SK-N-SH (cell line): Measurements from ENCODE around the gene ARHGEF12. TPM values are rescaled to one million over a fixed set of nuclear protein-coding genes. Genes with fewer than 3 reads are reported as not detected.

Source experiments
- CTCF ChIA-PET: fragments of 300-600, 350-600 bp; formaldehyde crosslinking; extraction: SDS; loops from one replicate; lab custom pipeline; 2021; lab: Yijun Ruan, JAX
- POLR2A ChIA-PET: fragments of 350-600 bp; sonication (Branson Sonifier 250); formaldehyde crosslinking; extraction: SDS; loops from one replicate; lab custom pipeline; 2020; ENCODE audit warnings: antibody characterized with exemption, inconsistent platforms; lab: Yijun Ruan, JAX
- DNase-seq: peaks from one replicate; pipeline ENCODE4 v3.0.0; 2012
- H2AFZ ChIP-seq: fragments of 200-600 bp; sonication (generic); 2 replicates; pipeline ENCODE4 v1.8.1; 2016; ENCODE audit warnings: antibody characterized with exemption, mild to moderate bottlenecking, low read depth
- H3F3A ChIP-seq: fragments of 200-600 bp; sonication (generic); replicated peaks from 2 replicates; pipeline ENCODE3; 2016; ENCODE audit warnings: antibody characterized with exemption, mild to moderate bottlenecking; ENCODE audit not compliant: insufficient read depth
- H3K27ac ChIP-seq, 2 experiments: fragments of 200-500 bp in 1 of 2; fragments of 200-600 bp in 1 of 2; sonication (Bioruptor generic) in 1 of 2; sonication (generic), shearing (Covaris generic) in 1 of 2; 2 replicates each; pipeline versions ENCODE4 v1.5.1 to v1.6.1; 2014 to 2016; ENCODE audit warnings: low read depth in 2 of 2, inconsistent platforms in 1 of 2, low read length in 1 of 2, mild to moderate bottlenecking in 1 of 2, mixed read lengths in 1 of 2
- H3K27me3 ChIP-seq: fragments of 200-600 bp; sonication (generic), shearing (Covaris generic); 2 replicates; pipeline ENCODE4 v1.6.1; 2016; ENCODE audit warnings: mixed run types; ENCODE audit not compliant: insufficient read depth
- H3K36me3 ChIP-seq, 2 experiments: fragments of 200-500 bp in 1 of 2; fragments of 200-600 bp in 1 of 2; sonication (Bioruptor generic) in 1 of 2; sonication (generic) in 1 of 2; replicated peaks in 1 of 2; 2 replicates each; pipeline versions ENCODE3 to v1.5.1; 2014 to 2016; ENCODE audit warnings: low read length in 1 of 2, mild to moderate bottlenecking in 1 of 2; ENCODE audit not compliant: insufficient read depth in 2 of 2, control insufficient read depth in 1 of 2
- H3K4me1 ChIP-seq, 2 experiments: fragments of 200-500 bp in 1 of 2; fragments of 200-600 bp in 1 of 2; sonication (Bioruptor generic) in 1 of 2; sonication (generic), shearing (Covaris generic) in 1 of 2; 2 replicates each; pipeline versions ENCODE4 v1.5.1 to v1.6.1; 2014 to 2016; ENCODE audit warnings: low read depth in 1 of 2, low read length in 1 of 2, mixed run types in 1 of 2; ENCODE audit not compliant: insufficient read depth in 2 of 2, control insufficient read depth in 1 of 2
- H3K4me2 ChIP-seq: fragments of 200-600 bp; sonication (generic), shearing (Covaris generic); 2 replicates; pipeline ENCODE4 v1.6.1; 2017; ENCODE audit warnings: mixed run types
- H3K4me3 ChIP-seq, 2 experiments: fragments of 200-500 bp in 1 of 2; fragments of 200-600 bp in 1 of 2; sonication (Bioruptor generic) in 1 of 2; sonication (generic), shearing (Covaris generic) in 1 of 2; 2 replicates each; pipeline versions ENCODE4 v1.5.1 to v1.8.1; 2014 to 2016; ENCODE audit warnings: low read depth in 2 of 2, inconsistent platforms in 1 of 2, low read length in 1 of 2, mild to moderate bottlenecking in 1 of 2, mixed read lengths in 1 of 2, moderate library complexity in 1 of 2
- H3K79me2 ChIP-seq: fragments of 200-600 bp; sonication (generic); 2 replicates; pipeline ENCODE4 v1.8.1; 2017; ENCODE audit warnings: mild to moderate bottlenecking; ENCODE audit not compliant: insufficient read depth
- H3K9ac ChIP-seq: fragments of 200-600 bp; sonication (generic); 2 replicates; pipeline ENCODE4 v1.6.1; 2017; ENCODE audit warnings: mixed run types
- H3K9me2 ChIP-seq: fragments of 200-600 bp; sonication (generic); 2 replicates; pipeline ENCODE4 v1.6.1; 2017; ENCODE audit warnings: mixed run types
- H3K9me3 ChIP-seq: fragments of 200-600 bp; sonication (generic); 2 replicates; pipeline ENCODE4 v1.6.1; 2017; ENCODE audit warnings: mixed run types, mild to moderate bottlenecking, moderate library complexity
- H4K20me1 ChIP-seq: fragments of 200-600 bp; sonication (generic); 2 replicates; pipeline ENCODE4 v1.6.1; 2017; ENCODE audit warnings: mild to moderate bottlenecking, mixed run types; ENCODE audit not compliant: insufficient read depth
- ELF1 ChIP-seq: IDR thresholded peaks from 2 replicates; pipeline ENCODE4 v1.4.0; 2012
- EP300 ChIP-seq, 2 experiments: IDR thresholded peaks; 2 replicates each; pipeline versions ENCODE4 v1.4.0 to v1.6.1; 2012; ENCODE audit warnings: borderline replicate concordance in 1 of 2, low read depth in 1 of 2, low read length in 1 of 2
- EZH2phosphoT487 ChIP-seq: fragments of 200-600 bp; sonication (generic); IDR thresholded peaks from 2 replicates; pipeline ENCODE4 v1.6.1; 2017; ENCODE audit warnings: low read depth, mixed run types, mild to moderate bottlenecking, antibody characterized with exemption, moderate library complexity, borderline replicate concordance
- FOSL2 ChIP-seq: IDR thresholded peaks from 2 replicates; pipeline ENCODE4 v1.4.0; 2012; ENCODE audit warnings: low read depth, mild to moderate bottlenecking, moderate library complexity, borderline replicate concordance
- FOXJ3 ChIP-seq: sonication (generic); formaldehyde crosslinking; IDR thresholded peaks from 2 replicates; pipeline ENCODE4 v1.5.1; 2020; ENCODE audit warnings: mild to moderate bottlenecking, missing genetic modification reagents
- GABPA ChIP-seq: IDR thresholded peaks from 2 replicates; pipeline ENCODE4 v1.4.0; 2012; ENCODE audit warnings: low read depth, mild to moderate bottlenecking
- GATA2 ChIP-seq: sonication (generic); formaldehyde crosslinking; IDR thresholded peaks from 2 replicates; pipeline ENCODE4 v1.5.0; 2020; ENCODE audit warnings: mild to moderate bottlenecking, missing genetic modification reagents
- MXI1 ChIP-seq: IDR thresholded peaks from 2 replicates; pipeline ENCODE4 v1.6.1; 2012; ENCODE audit warnings: mild to moderate bottlenecking, low read depth, low read length, improper control_type of control experiment
- NFIC ChIP-seq: IDR thresholded peaks from 2 replicates; pipeline ENCODE4 v1.4.0; 2012; ENCODE audit warnings: borderline replicate concordance
- POLR2AphosphoS5 ChIP-seq: IDR thresholded peaks from 2 replicates; pipeline ENCODE4 v1.6.1; 2012; ENCODE audit warnings: low read depth, low read length
- SIN3A ChIP-seq: IDR thresholded peaks from 2 replicates; pipeline ENCODE4 v1.6.1; 2012; ENCODE audit warnings: low read depth, mild to moderate bottlenecking, low read length, moderate library complexity, borderline replicate concordance
- SMC3 ChIP-seq: IDR thresholded peaks from 2 replicates; pipeline ENCODE4 v1.6.1; 2012; ENCODE audit warnings: low read depth, low read length, improper control_type of control experiment
- TAF1 ChIP-seq: IDR thresholded peaks from 2 replicates; pipeline ENCODE4 v1.6.1; 2012; ENCODE audit warnings: low read depth, mild to moderate bottlenecking, low read length, moderate library complexity, borderline replicate concordance
- YY1 ChIP-seq: IDR thresholded peaks from 2 replicates; pipeline ENCODE4 v1.4.0; 2012; ENCODE audit warnings: low read depth, mild to moderate bottlenecking
- WGBS: methylation state at CpG from one replicate; pipeline ENCODE4 v1.1.6; 2017; ENCODE audit warnings: low lambda C conversion rate; 5-methylcytosine and 5-hydroxymethylcytosine counted together
- polyA plus RNA-seq, 3 experiments: library from polyadenylated mRNA; depleted of rRNA; stranded (reverse); fragments of >200 nt; gene quantifications; 2 replicates each; pipeline ENCODE4 v1.2.3, GENCODE V29; 2012
- TF ChIP-seq, protein P1 (sequence below): IDR thresholded peaks from 2 replicates; pipeline ENCODE4 v1.4.0; 2012; ENCODE audit warnings: low read depth, borderline replicate concordance
- TF ChIP-seq, protein P2 (sequence below): IDR thresholded peaks from 2 replicates; pipeline ENCODE4 v1.6.1; 2012; ENCODE audit warnings: mild to moderate bottlenecking, low read depth, low read length, moderate library complexity
- TF ChIP-seq, protein P3 (sequence below): fragments of 150-350 bp; IDR thresholded peaks from 2 replicates; pipeline ENCODE4 v1.6.1; 2017; ENCODE audit warnings: antibody characterized with exemption, low read length, low read depth, borderline replicate concordance

Gene ARHGEF12
- polyA plus RNA-seq, 1 of the 3 experiments (the other 2 are of a cell fraction), result 12.3 TPM

DNA sequence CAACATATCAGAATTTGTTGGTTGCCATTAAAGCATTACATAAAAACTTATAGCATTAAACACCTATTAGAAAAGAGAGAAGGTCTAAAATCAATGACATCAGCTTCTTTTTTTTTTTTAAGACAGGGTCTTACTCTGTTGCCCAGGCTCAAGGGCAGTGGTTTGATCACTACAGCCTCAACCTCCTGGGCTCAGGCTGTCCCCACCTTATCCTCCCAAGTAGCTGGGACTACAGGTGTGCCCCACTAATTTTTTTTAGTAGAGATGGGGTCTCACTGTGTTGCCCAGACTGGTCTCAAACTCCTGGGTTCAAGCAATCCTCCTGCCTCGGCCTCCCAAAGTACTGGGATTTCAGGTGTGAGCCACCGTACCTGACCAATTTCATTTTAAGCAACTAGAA lies 57.9 kb downstream of the ARHGEF12 start:
- WGBS, result 96% methylated on average over 2 of the region's 2 CpGs
- POLR2A ChIA-PET, result no interaction called here

DNA sequence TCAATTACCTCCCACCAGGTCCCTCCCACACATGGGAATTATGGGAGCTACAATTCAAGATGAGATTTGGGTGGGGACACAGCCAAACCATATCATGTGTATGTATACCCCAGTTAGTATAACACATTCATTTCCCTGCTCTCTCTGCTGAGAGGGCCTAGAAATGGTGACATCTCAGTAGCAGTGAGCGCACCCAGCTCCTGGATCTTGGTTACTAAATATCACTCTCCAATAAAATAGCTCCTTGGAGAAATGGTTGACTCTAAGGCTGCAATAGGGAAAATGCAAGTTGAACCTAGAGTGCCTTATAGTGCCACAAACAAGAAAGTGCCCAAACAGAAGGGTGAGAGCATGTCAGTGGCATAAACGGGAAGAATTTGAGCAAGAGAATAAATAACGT lies 59.6 kb downstream of the ARHGEF12 start:
- peaks cover 2 to 28% of the 10 kb centered on the region in 2 experiments; a peak in 2 of 4 replicates for H3K4me1 ChIP-seq
- H4K20me1 ChIP-seq, result peaks cover 59% of the 10 kb centered on the region
- DNase-seq, result no peak
- H3K4me2 ChIP-seq, result no peak overlapping the region
- no peaks in the 10 kb centered on the region for H3K9me3 ChIP-seq
- no peak overlapping the region for H3K27ac ChIP-seq
- POLR2A ChIA-PET, result no interaction called here
- peaks cover 12% of the 10 kb centered on the region for H3F3A ChIP-seq
- peaks cover 95% of the 10 kb centered on the region for H3K79me2 ChIP-seq
- no peaks in the 10 kb centered on the region for H3K9me2 ChIP-seq
- H3K36me3 ChIP-seq, result peaks cover 0 to 3% of the 10 kb centered on the region in 2 experiments
- CTCF ChIA-PET, result no interaction called here
- 94% methylated on average over 3 of the region's 3 CpGs for WGBS
- H3K27me3 ChIP-seq, result no peaks in the 10 kb centered on the region
- no peak overlapping the region for H2AFZ ChIP-seq
- H3K9ac ChIP-seq, result no peak overlapping the region
- no peak overlapping the region for H3K4me3 ChIP-seq
- TF ChIP-seq, protein P1, sequence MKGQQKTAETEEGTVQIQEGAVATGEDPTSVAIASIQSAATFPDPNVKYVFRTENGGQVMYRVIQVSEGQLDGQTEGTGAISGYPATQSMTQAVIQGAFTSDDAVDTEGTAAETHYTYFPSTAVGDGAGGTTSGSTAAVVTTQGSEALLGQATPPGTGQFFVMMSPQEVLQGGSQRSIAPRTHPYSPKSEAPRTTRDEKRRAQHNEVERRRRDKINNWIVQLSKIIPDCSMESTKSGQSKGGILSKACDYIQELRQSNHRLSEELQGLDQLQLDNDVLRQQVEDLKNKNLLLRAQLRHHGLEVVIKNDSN, result no peak
- TF ChIP-seq TAF1 (no peak), POLR2AphosphoS5 (no peak), SMC3 (no peak), SIN3A (no peak), GABPA (no peak), FOXJ3 (no peak)
- TF ChIP-seq, protein P2, sequence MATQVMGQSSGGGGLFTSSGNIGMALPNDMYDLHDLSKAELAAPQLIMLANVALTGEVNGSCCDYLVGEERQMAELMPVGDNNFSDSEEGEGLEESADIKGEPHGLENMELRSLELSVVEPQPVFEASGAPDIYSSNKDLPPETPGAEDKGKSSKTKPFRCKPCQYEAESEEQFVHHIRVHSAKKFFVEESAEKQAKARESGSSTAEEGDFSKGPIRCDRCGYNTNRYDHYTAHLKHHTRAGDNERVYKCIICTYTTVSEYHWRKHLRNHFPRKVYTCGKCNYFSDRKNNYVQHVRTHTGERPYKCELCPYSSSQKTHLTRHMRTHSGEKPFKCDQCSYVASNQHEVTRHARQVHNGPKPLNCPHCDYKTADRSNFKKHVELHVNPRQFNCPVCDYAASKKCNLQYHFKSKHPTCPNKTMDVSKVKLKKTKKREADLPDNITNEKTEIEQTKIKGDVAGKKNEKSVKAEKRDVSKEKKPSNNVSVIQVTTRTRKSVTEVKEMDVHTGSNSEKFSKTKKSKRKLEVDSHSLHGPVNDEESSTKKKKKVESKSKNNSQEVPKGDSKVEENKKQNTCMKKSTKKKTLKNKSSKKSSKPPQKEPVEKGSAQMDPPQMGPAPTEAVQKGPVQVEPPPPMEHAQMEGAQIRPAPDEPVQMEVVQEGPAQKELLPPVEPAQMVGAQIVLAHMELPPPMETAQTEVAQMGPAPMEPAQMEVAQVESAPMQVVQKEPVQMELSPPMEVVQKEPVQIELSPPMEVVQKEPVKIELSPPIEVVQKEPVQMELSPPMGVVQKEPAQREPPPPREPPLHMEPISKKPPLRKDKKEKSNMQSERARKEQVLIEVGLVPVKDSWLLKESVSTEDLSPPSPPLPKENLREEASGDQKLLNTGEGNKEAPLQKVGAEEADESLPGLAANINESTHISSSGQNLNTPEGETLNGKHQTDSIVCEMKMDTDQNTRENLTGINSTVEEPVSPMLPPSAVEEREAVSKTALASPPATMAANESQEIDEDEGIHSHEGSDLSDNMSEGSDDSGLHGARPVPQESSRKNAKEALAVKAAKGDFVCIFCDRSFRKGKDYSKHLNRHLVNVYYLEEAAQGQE, result no peak
- TF ChIP-seq, protein P3, sequence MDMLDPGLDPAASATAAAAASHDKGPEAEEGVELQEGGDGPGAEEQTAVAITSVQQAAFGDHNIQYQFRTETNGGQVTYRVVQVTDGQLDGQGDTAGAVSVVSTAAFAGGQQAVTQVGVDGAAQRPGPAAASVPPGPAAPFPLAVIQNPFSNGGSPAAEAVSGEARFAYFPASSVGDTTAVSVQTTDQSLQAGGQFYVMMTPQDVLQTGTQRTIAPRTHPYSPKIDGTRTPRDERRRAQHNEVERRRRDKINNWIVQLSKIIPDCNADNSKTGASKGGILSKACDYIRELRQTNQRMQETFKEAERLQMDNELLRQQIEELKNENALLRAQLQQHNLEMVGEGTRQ, result no peak

More for the DNA sequence above, 57.9 kb downstream of the ARHGEF12 start:
- Histone ChIP-seq H3K9ac (no peak overlapping the region), H3K36me3 (peaks cover 0 to 3% of the 10 kb centered on the region in 2 experiments), H2AFZ (no peak overlapping the region), H3K4me2 (no peak overlapping the region), H3K9me2 (no peaks in the 10 kb centered on the region), H3K27me3 (no peaks in the 10 kb centered on the region), H4K20me1 (peaks cover 59% of the 10 kb centered on the region), H3K9me3 (no peaks in the 10 kb centered on the region), H3K79me2 (peaks cover 97% of the 10 kb centered on the region), H3F3A (peaks cover 5% of the 10 kb centered on the region), H3K4me1 (peaks cover 0 to 28% of the 10 kb centered on the region in 2 experiments; a peak in 2 of 4 replicates), H3K27ac (no peak overlapping the region), H3K4me3 (no peak overlapping the region)
- TF ChIP-seq NFIC (no peak), YY1 (no peak), ELF1 (no peak), FOXJ3 (no peak), FOSL2 (no peak), EZH2phosphoT487 (no peak), SIN3A (no peak), MXI1 (no peak), EP300 (IDR thresholded peaks at IDR 0.05; ENCODE audit: borderline replicate concordance in 1 of 2, low read depth in 1 of 2, low read length in 1 of 2) (no peak), GATA2 (CRISPR knock-in tag) (no peak)
- TF ChIP-seq, protein P3, result no peak
- TF ChIP-seq, protein P2, result no peak
- CTCF ChIA-PET, result interaction anchor here (2.1 kb wide), 1 partner anchor 10 kb away, joined by 5 read pairs; no protein-coding TSS in a partner anchor
- DNase-seq, result no peak
